Endodermal cell (in vitro differentiated cells): ENCODE data around the gene DPY30. TPM values are rescaled to one million over a fixed set of nuclear protein-coding genes. Genes with fewer than 3 reads are reported as not detected.

Source experiments
- DNase-seq: peaks from one replicate; pipeline ENCODE4 v3.0.0-alpha.2; 2017
- H3K27ac ChIP-seq: 2 replicates; pipeline ENCODE4 v1.5.1; 2013; ENCODE audit warnings: mild to moderate bottlenecking, low read depth, low read length, moderate library complexity
- H3K27me3 ChIP-seq: 2 replicates; pipeline ENCODE4 v1.6.1; 2013; ENCODE audit warnings: mild to moderate bottlenecking, low read length, moderate library complexity; ENCODE audit not compliant: insufficient read depth, control insufficient read depth, poor library complexity, severe bottlenecking
- H3K36me3 ChIP-seq: 2 replicates; pipeline ENCODE4 v1.7.0; 2013; ENCODE audit warnings: mild to moderate bottlenecking, low read length, moderate library complexity; ENCODE audit not compliant: control insufficient read depth, insufficient read depth
- H3K4me1 ChIP-seq: one replicate; pipeline ENCODE4 v1.7.0; 2013; ENCODE audit warnings: low read length; ENCODE audit not compliant: control insufficient read depth, insufficient read depth
- H3K4me3 ChIP-seq: 2 replicates; pipeline ENCODE4 v1.5.1; 2013; ENCODE audit warnings: mild to moderate bottlenecking, low read length, moderate library complexity
- H3K9ac ChIP-seq: 2 replicates; pipeline ENCODE4 v1.6.1; 2013; ENCODE audit warnings: mild to moderate bottlenecking, low read length, moderate library complexity; ENCODE audit not compliant: poor library complexity, severe bottlenecking; ENCODE audit errors: extremely low read depth
- H3K9me3 ChIP-seq: 2 replicates; pipeline ENCODE4 v1.6.1; 2013; ENCODE audit warnings: mild to moderate bottlenecking, low read length, moderate library complexity; ENCODE audit not compliant: control insufficient read depth
- H3K27ac Mint-ChIP-seq: 2 replicates; pipeline ENCODE4 v1.8.0; 2020; ENCODE audit warnings: mixed read lengths
- H3K27me3 Mint-ChIP-seq: 2 replicates; pipeline ENCODE4 v1.8.0; 2021; ENCODE audit warnings: mild to moderate bottlenecking, mixed read lengths; ENCODE audit not compliant: insufficient read depth
- H3K36me3 Mint-ChIP-seq: 2 replicates; pipeline ENCODE4 v1.8.0; 2020; ENCODE audit warnings: low read depth, mixed read lengths
- H3K4me1 Mint-ChIP-seq: 2 replicates; pipeline ENCODE4 v1.8.0; 2020; ENCODE audit warnings: mixed read lengths
- H3K4me3 Mint-ChIP-seq: 2 replicates; pipeline ENCODE4 v1.8.0; 2020; ENCODE audit warnings: mild to moderate bottlenecking, moderate library complexity, mixed read lengths
- H3K9me3 Mint-ChIP-seq: 2 replicates; pipeline ENCODE4 v1.8.0; 2020; ENCODE audit warnings: mild to moderate bottlenecking, mixed read lengths
- CTCF ChIP-seq: fragments of 200-600 bp; sonication (generic); conservative IDR thresholded peaks from 2 replicates; pipeline ENCODE4 v1.5.0; 2021; ENCODE audit warnings: antibody characterized with exemption, mild to moderate bottlenecking
- WGBS, 2 experiments: methylation state at CpG; one replicate each; pipeline versions ENCODE4 v1.1.5 to v1.1.7; 2013; ENCODE audit warnings: missing lambda C conversion rate in 2 of 2, mixed read lengths in 1 of 2; ENCODE audit not compliant: insufficient coverage in 1 of 2, insufficient read length in 1 of 2; 5-methylcytosine and 5-hydroxymethylcytosine counted together
- total RNA-seq, 2 donors: library from RNA; stranded (reverse); fragmentation: NEBNext Ultra II Directional in 1 of 2; extraction: Animal tissue kit (Norgen Biotek cat#: 25700) in 1 of 2; gene quantifications; 2 replicates in 1 of 2; 3 replicates in 1 of 2; pipeline ENCODE4 v1.2.1, GENCODE V29; 2021

The DPY30 gene
- total RNA-seq, 2 donors from 2014 or later, result 146 to 173 TPM

GRCh38 chr2:31978436-31978835, 61.2 kb downstream of the DPY30 start:
- Histone ChIP-seq H3K9me3 (no peaks in the 10 kb centered on the region), H3K36me3 (no peaks in the 10 kb centered on the region), H3K27me3 (no peaks in the 10 kb centered on the region), H3K4me1 (no peaks in the 10 kb centered on the region), H3K4me3 (no peak overlapping the region), H3K9ac (no peak overlapping the region), H3K27ac (no peak overlapping the region)
- Mint-ChIP-seq H3K4me1 (peaks cover 11% of the 10 kb centered on the region), H3K36me3 (peaks cover 6% of the 10 kb centered on the region), H3K27me3 (no peaks in the 10 kb centered on the region), H3K9me3 (no peaks in the 10 kb centered on the region), H3K27ac (no peak overlapping the region), H3K4me3 (no peak overlapping the region)
- TF ChIP-seq CTCF, result no peak
- 99 to 100% methylated on average over 2 to 6 of the region's 6 CpGs for WGBS, 2 experiments
- no peak for DNase-seq

Other genes starting within 250 kb of the DPY30 start
- 10 to 100 TPM; 40.2 to 52.0 TPM for gene MEMO1, start 28.8 kb downstream of the DPY30 start, total RNA-seq
- 10 to 100 TPM; 25.7 to 34.6 TPM for gene SPAST, start 23.8 kb upstream of the DPY30 start, total RNA-seq
- 10 to 100 TPM; 37.7 to 47.5 TPM for gene SLC30A6, start 126.1 kb upstream of the DPY30 start, total RNA-seq
- not detected for gene NLRC4, start 225.1 kb upstream of the DPY30 start, total RNA-seq
- gene YIPF4, start 238.1 kb upstream of the DPY30 start, total RNA-seq, result 10 to 100 TPM; 24.9 to 25.8 TPM